Measurements from ENCODE around the gene RHBDF2.

The RHBDF2 gene

GRCh38 chr17:76499267-76499667 is 2.0 kb downstream of the RHBDF2 start:
- DNase-seq (ENCODE audit: low read depth, low spot score): no peak
- Histone ChIP-seq H3K27ac (ENCODE audit: low read length) (no peak overlapping the region), H3K27me3 (ENCODE audit: control insufficient read depth, insufficient read depth, low read length) (no peaks in the 10 kb centered on the region), H3K9me3 (ENCODE audit: control insufficient read depth, insufficient read depth, low read length) (no peaks in the 10 kb centered on the region), H3K36me3 (ENCODE audit: control insufficient read depth, insufficient read depth, low read length) (no peaks in the 10 kb centered on the region), H3K4me1 (ENCODE audit: control insufficient read depth, insufficient read depth, low read length) (peaks cover 11% of the 10 kb centered on the region), H3K4me3 (ENCODE audit: low read length) (no peak overlapping the region)
- WGBS (ENCODE audit: insufficient coverage, insufficient read length): no CpG with 5 or more reads among the region's 5 CpGs

GRCh38 chr17:76498876-76499251 is 2.4 kb downstream of the RHBDF2 start:
- no peaks in the 10 kb centered on the region for H3K27me3 ChIP-seq (ENCODE audit: control insufficient read depth, insufficient read depth, low read length)
- no CpG with 5 or more reads among the region's 4 CpGs for WGBS (ENCODE audit: insufficient coverage, insufficient read length)
- DNase-seq (ENCODE audit: low read depth, low spot score): no peak
- no peaks in the 10 kb centered on the region for H3K36me3 ChIP-seq (ENCODE audit: control insufficient read depth, insufficient read depth, low read length)
- no peak overlapping the region for H3K27ac ChIP-seq (ENCODE audit: low read length)
- no peaks in the 10 kb centered on the region for H3K9me3 ChIP-seq (ENCODE audit: control insufficient read depth, insufficient read depth, low read length)
- peaks cover 11% of the 10 kb centered on the region for H3K4me1 ChIP-seq (ENCODE audit: control insufficient read depth, insufficient read depth, low read length)
- H3K4me3 ChIP-seq (ENCODE audit: low read length): no peak overlapping the region

GRCh38 chr17:76497979-76498875 is 3.0 kb downstream of the RHBDF2 start:
- no peaks in the 10 kb centered on the region for H3K36me3 ChIP-seq (ENCODE audit: control insufficient read depth, insufficient read depth, low read length)
- peaks cover 13% of the 10 kb centered on the region for H3K4me1 ChIP-seq (ENCODE audit: control insufficient read depth, insufficient read depth, low read length)
- WGBS (ENCODE audit: insufficient coverage, insufficient read length): no CpG with 5 or more reads among the region's 31 CpGs
- H3K9me3 ChIP-seq (ENCODE audit: control insufficient read depth, insufficient read depth, low read length): no peaks in the 10 kb centered on the region
- DNase-seq (ENCODE audit: low read depth, low spot score): no peak
- no peak overlapping the region for H3K27ac ChIP-seq (ENCODE audit: low read length)
- H3K4me3 ChIP-seq (ENCODE audit: low read length): no peak overlapping the region
- no peaks in the 10 kb centered on the region for H3K27me3 ChIP-seq (ENCODE audit: control insufficient read depth, insufficient read depth, low read length)

GRCh38 chr17:76497699-76497978 is 3.6 kb downstream of the RHBDF2 start:
- no peaks in the 10 kb centered on the region for H3K36me3 ChIP-seq (ENCODE audit: control insufficient read depth, insufficient read depth, low read length)
- DNase-seq (ENCODE audit: low read depth, low spot score): no peak
- H3K27ac ChIP-seq (ENCODE audit: low read length): no peak overlapping the region
- no CpG with 5 or more reads among the region's 2 CpGs for WGBS (ENCODE audit: insufficient coverage, insufficient read length)
- H3K4me1 ChIP-seq (ENCODE audit: control insufficient read depth, insufficient read depth, low read length): peaks cover 17% of the 10 kb centered on the region
- H3K9me3 ChIP-seq (ENCODE audit: control insufficient read depth, insufficient read depth, low read length): no peaks in the 10 kb centered on the region
- H3K4me3 ChIP-seq (ENCODE audit: low read length): no peak overlapping the region
- no peaks in the 10 kb centered on the region for H3K27me3 ChIP-seq (ENCODE audit: control insufficient read depth, insufficient read depth, low read length)

GRCh38 chr17:76496464-76496863 is 4.8 kb downstream of the RHBDF2 start:
- no peak overlapping the region for H3K4me3 ChIP-seq (ENCODE audit: low read length)
- no peak for DNase-seq (ENCODE audit: low read depth, low spot score)
- no peaks in the 10 kb centered on the region for H3K9me3 ChIP-seq (ENCODE audit: control insufficient read depth, insufficient read depth, low read length)
- WGBS (ENCODE audit: insufficient coverage, insufficient read length): no CpG with 5 or more reads among the region's 6 CpGs
- H3K27ac ChIP-seq (ENCODE audit: low read length): no peak overlapping the region
- H3K4me1 ChIP-seq (ENCODE audit: control insufficient read depth, insufficient read depth, low read length): peaks cover 16% of the 10 kb centered on the region
- H3K36me3 ChIP-seq (ENCODE audit: control insufficient read depth, insufficient read depth, low read length): no peaks in the 10 kb centered on the region
- no peaks in the 10 kb centered on the region for H3K27me3 ChIP-seq (ENCODE audit: control insufficient read depth, insufficient read depth, low read length)

GRCh38 chr17:76495663-76496400 is 5.4 kb downstream of the RHBDF2 start:
- no peak for DNase-seq (ENCODE audit: low read depth, low spot score)
- Histone ChIP-seq H3K36me3 (ENCODE audit: control insufficient read depth, insufficient read depth, low read length) (no peaks in the 10 kb centered on the region), H3K4me3 (ENCODE audit: low read length) (no peak overlapping the region), H3K4me1 (ENCODE audit: control insufficient read depth, insufficient read depth, low read length) (peaks cover 16% of the 10 kb centered on the region), H3K27me3 (ENCODE audit: control insufficient read depth, insufficient read depth, low read length) (no peaks in the 10 kb centered on the region), H3K27ac (ENCODE audit: low read length) (no peak overlapping the region), H3K9me3 (ENCODE audit: control insufficient read depth, insufficient read depth, low read length) (no peaks in the 10 kb centered on the region)
- WGBS (ENCODE audit: insufficient coverage, insufficient read length): no CpG with 5 or more reads among the region's 16 CpGs

GRCh38 chr17:76493505-76494167 is 7.6 kb downstream of the RHBDF2 start:
- no peaks in the 10 kb centered on the region for H3K9me3 ChIP-seq (ENCODE audit: control insufficient read depth, insufficient read depth, low read length)
- H3K4me3 ChIP-seq (ENCODE audit: low read length): no peak overlapping the region
- no peak for DNase-seq (ENCODE audit: low read depth, low spot score)
- H3K36me3 ChIP-seq (ENCODE audit: control insufficient read depth, insufficient read depth, low read length): no peaks in the 10 kb centered on the region
- no peak overlapping the region for H3K27ac ChIP-seq (ENCODE audit: low read length)
- whole genome bisulfite sequencing (ENCODE audit: insufficient coverage, insufficient read length): no CpG with 5 or more reads among the region's 21 CpGs
- H3K4me1 ChIP-seq (ENCODE audit: control insufficient read depth, insufficient read depth, low read length): peaks cover 16% of the 10 kb centered on the region
- no peaks in the 10 kb centered on the region for H3K27me3 ChIP-seq (ENCODE audit: control insufficient read depth, insufficient read depth, low read length)

GRCh38 chr17:76492989-76493501 is 8.2 kb downstream of the RHBDF2 start:
- DNase-seq (ENCODE audit: low read depth, low spot score): no peak
- peaks cover 13% of the 10 kb centered on the region for H3K4me1 ChIP-seq (ENCODE audit: control insufficient read depth, insufficient read depth, low read length)
- no peaks in the 10 kb centered on the region for H3K27me3 ChIP-seq (ENCODE audit: control insufficient read depth, insufficient read depth, low read length)
- H3K4me3 ChIP-seq (ENCODE audit: low read length): no peak overlapping the region
- no CpG with 5 or more reads among the region's 15 CpGs for WGBS (ENCODE audit: insufficient coverage, insufficient read length)
- no peaks in the 10 kb centered on the region for H3K9me3 ChIP-seq (ENCODE audit: control insufficient read depth, insufficient read depth, low read length)
- H3K27ac ChIP-seq (ENCODE audit: low read length): no peak overlapping the region
- H3K36me3 ChIP-seq (ENCODE audit: control insufficient read depth, insufficient read depth, low read length): no peaks in the 10 kb centered on the region

- Histone ChIP-seq H3K27ac (ENCODE audit: low read length) (no peak overlapping the region), H3K27me3 (ENCODE audit: control insufficient read depth, insufficient read depth, low read length) (no peaks in the 10 kb centered on the region), H3K4me3 (ENCODE audit: low read length) (no peak overlapping the region), H3K9me3 (ENCODE audit: control insufficient read depth, insufficient read depth, low read length) (no peaks in the 10 kb centered on the region), H3K4me1 (ENCODE audit: control insufficient read depth, insufficient read depth, low read length) (peaks cover 7% of the 10 kb centered on the region), H3K36me3 (ENCODE audit: control insufficient read depth, insufficient read depth, low read length) (no peaks in the 10 kb centered on the region)
- DNase-seq (ENCODE audit: low read depth, low spot score): no peak
- WGBS (ENCODE audit: insufficient coverage, insufficient read length): no CpG with 5 or more reads among the region's 11 CpGs
These were observed 8.9 kb downstream of the RHBDF2 start for GRCh38 chr17:76492123-76492988.

Measured in iPS DF 6.9 (cell line).